ENCODE results near the gene DEDD.
A peak's percentile ranks its signal among the peaks of the same experiment; 100 is the strongest.

DEDD gene

GRCh38 chr1:161161652-161162051 is 29.2 kb upstream of the DEDD start:
- TF ChIP-seq ZNF384 (IDR thresholded peaks at IDR 0.05) (no peak), SP1 (IDR thresholded peaks at IDR 0.05) (no peak), CTBP1 (IDR thresholded peaks at IDR 0.05; ENCODE audit: borderline replicate concordance) (no peak), PKNOX1 (IDR thresholded peaks at IDR 0.05) (no peak), HDGF (IDR thresholded peaks at IDR 0.05; ENCODE audit: borderline replicate concordance) (no peak), ARNT (IDR thresholded peaks at IDR 0.05) (no peak), L3MBTL2 (conservative IDR thresholded peaks at IDR 0.05) (no peak), BHLHE40 (IDR thresholded peaks at IDR 0.05; ENCODE audit: borderline replicate concordance) (no peak), FOXM1 (IDR thresholded peaks at IDR 0.05; ENCODE audit: borderline replicate concordance) (no peak)
- POLR2A ChIA-PET: interaction anchor here (1.2 to 1.3 kb wide), 2 partner anchors 8 to 11 kb away, joined by 3 to 4 read pairs; partner anchors contain the start of gene UFC1
- CTCF ChIA-PET: no interaction called here
- no peak for DNase-seq (ENCODE audit: extremely low spot score)

GRCh38 chr1:161160671-161161145 is 28.2 kb upstream of the DEDD start:
- POLR2A ChIA-PET: no interaction called here
- DNase-seq (ENCODE audit: extremely low spot score): no peak
- TF ChIP-seq HDGF (IDR thresholded peaks at IDR 0.05; ENCODE audit: borderline replicate concordance) (no peak), PKNOX1 (IDR thresholded peaks at IDR 0.05) (no peak), L3MBTL2 (conservative IDR thresholded peaks at IDR 0.05) (no peak), ELF4 (IDR thresholded peaks at IDR 0.05) (no peak), FOXM1 (IDR thresholded peaks at IDR 0.05; ENCODE audit: borderline replicate concordance) (no peak), SUZ12 (IDR thresholded peaks at IDR 0.05) (no peak), CTBP1 (IDR thresholded peaks at IDR 0.05; ENCODE audit: borderline replicate concordance) (no peak), ZNF384 (IDR thresholded peaks at IDR 0.05) (no peak), NFRKB (IDR thresholded peaks at IDR 0.05) (no peak), FOXK2 (IDR thresholded peaks at IDR 0.05) (no peak), TARDBP (IDR thresholded peaks at IDR 0.05) (no peak), FOXA1 (IDR thresholded peaks at IDR 0.05) (no peak), SP1 (IDR thresholded peaks at IDR 0.05) (no peak), BHLHE40 (IDR thresholded peaks at IDR 0.05; ENCODE audit: borderline replicate concordance) (no peak), LEF1 (IDR thresholded peaks at IDR 0.05; ENCODE audit: borderline replicate concordance) (no peak), ARNT (IDR thresholded peaks at IDR 0.05) (no peak)
- CTCF ChIA-PET: no interaction called here

- ChIA-PET CTCF (no interaction called here), POLR2A (no interaction called here)
- DNase-seq (ENCODE audit: extremely low spot score): no peak
- TF ChIP-seq SP1 (IDR thresholded peaks at IDR 0.05) (no peak), L3MBTL2 (conservative IDR thresholded peaks at IDR 0.05) (no peak), CTBP1 (IDR thresholded peaks at IDR 0.05; ENCODE audit: borderline replicate concordance) (no peak), BHLHE40 (IDR thresholded peaks at IDR 0.05; ENCODE audit: borderline replicate concordance) (no peak), ZNF384 (IDR thresholded peaks at IDR 0.05) (no peak), ARNT (IDR thresholded peaks at IDR 0.05) (no peak), FOXA1 (IDR thresholded peaks at IDR 0.05) (no peak), ELF4 (IDR thresholded peaks at IDR 0.05) (no peak), NFRKB (IDR thresholded peaks at IDR 0.05) (no peak), PKNOX1 (IDR thresholded peaks at IDR 0.05) (no peak), SUZ12 (IDR thresholded peaks at IDR 0.05) (no peak), FOXK2 (IDR thresholded peaks at IDR 0.05) (no peak), LEF1 (IDR thresholded peaks at IDR 0.05; ENCODE audit: borderline replicate concordance) (no peak)
Observed at GRCh38 chr1:161159913-161160243, 27.4 kb upstream of the DEDD start.

GRCh38 chr1:161159087-161159912 is 26.8 kb upstream of the DEDD start, which contains the start of gene USP21:
TSS of gene USP21 (plus strand) at chr1:161159500. CDS start at chr1:161160641, 1,141 bp downstream.
- DNase-seq (ENCODE audit: extremely low spot score): peak; percentile 96
- POLR2A ChIA-PET: interaction anchor here (1.9 kb wide), 1 partner anchor 43 kb away, joined by 8 read pairs; the partner anchor contains the start of gene NDUFS2
- CTCF ChIA-PET: interaction anchor here (0.6 kb wide), 2 partner anchors 22 to 66 kb away, joined by 3 read pairs; partner anchors contain the start of gene TOMM40L
- TF ChIP-seq HDGF (IDR thresholded peaks at IDR 0.05; ENCODE audit: borderline replicate concordance): peak; percentile 94
- no peak for TF ChIP-seq FOXK2 (IDR thresholded peaks at IDR 0.05)

GRCh38 chr1:161158316-161159010 is 26.0 kb upstream of the DEDD start:
- ChIA-PET CTCF (interaction anchor here (0.6 kb wide), 2 partner anchors 22 to 67 kb away, joined by 3 read pairs; partner anchors contain the start of gene TOMM40L), POLR2A (interaction anchor here (1.1 to 1.9 kb wide), 4 partner anchors 7 to 44 kb away, joined by 3 to 10 read pairs (median 6); partner anchors contain the start of genes NDUFS2 and PPOX)
- no peak for TF ChIP-seq FOXK2 (IDR thresholded peaks at IDR 0.05)
- TF ChIP-seq NFRKB (IDR thresholded peaks at IDR 0.05): no peak
- TF ChIP-seq PKNOX1 (IDR thresholded peaks at IDR 0.05): no peak
- TF ChIP-seq TARDBP (IDR thresholded peaks at IDR 0.05): no peak
- no peak for TF ChIP-seq ARNT (IDR thresholded peaks at IDR 0.05)
- no peak for TF ChIP-seq FOXM1 (IDR thresholded peaks at IDR 0.05; ENCODE audit: borderline replicate concordance)
- no peak for TF ChIP-seq CTBP1 (IDR thresholded peaks at IDR 0.05; ENCODE audit: borderline replicate concordance)
- no peak for TF ChIP-seq SP1 (IDR thresholded peaks at IDR 0.05)
- TF ChIP-seq LEF1 (IDR thresholded peaks at IDR 0.05; ENCODE audit: borderline replicate concordance): no peak
- no peak for TF ChIP-seq L3MBTL2 (conservative IDR thresholded peaks at IDR 0.05)
- TF ChIP-seq SUZ12 (IDR thresholded peaks at IDR 0.05): no peak
- no peak for TF ChIP-seq FOXA1 (IDR thresholded peaks at IDR 0.05)
- no peak for TF ChIP-seq HDGF (IDR thresholded peaks at IDR 0.05; ENCODE audit: borderline replicate concordance)
- no peak for TF ChIP-seq ZNF384 (IDR thresholded peaks at IDR 0.05)
- TF ChIP-seq ELF4 (IDR thresholded peaks at IDR 0.05): no peak
- no peak for TF ChIP-seq BHLHE40 (IDR thresholded peaks at IDR 0.05; ENCODE audit: borderline replicate concordance)
- DNase-seq (ENCODE audit: extremely low spot score): no peak
